Lower leg skin (tissue), 3 donors: Measurements from ENCODE around the gene MUS81.

ENCODE experiments used
- POLR2A ChIP-seq, 2 donors: fragments of 450-650 bp; IDR thresholded peaks; one replicate each; pipeline ENCODE4 v1.6.1; 2016 to 2017; ENCODE audit warnings: antibody characterized with exemption in 2 of 2, mild to moderate bottlenecking in 1 of 2, moderate library complexity in 1 of 2
- TF ChIP-seq, protein P1 (sequence below), 3 donors: fragments of 450-650 bp; IDR thresholded peaks; one replicate each; pipeline ENCODE4 v1.5.1; 2016; ENCODE audit warnings: antibody characterized with exemption in 3 of 3, mild to moderate bottlenecking in 3 of 3, moderate library complexity in 2 of 3

GRCh38 chr11:65883786-65884715 lies 23.8 kb downstream of the MUS81 start:
- TF ChIP-seq, protein P1, sequence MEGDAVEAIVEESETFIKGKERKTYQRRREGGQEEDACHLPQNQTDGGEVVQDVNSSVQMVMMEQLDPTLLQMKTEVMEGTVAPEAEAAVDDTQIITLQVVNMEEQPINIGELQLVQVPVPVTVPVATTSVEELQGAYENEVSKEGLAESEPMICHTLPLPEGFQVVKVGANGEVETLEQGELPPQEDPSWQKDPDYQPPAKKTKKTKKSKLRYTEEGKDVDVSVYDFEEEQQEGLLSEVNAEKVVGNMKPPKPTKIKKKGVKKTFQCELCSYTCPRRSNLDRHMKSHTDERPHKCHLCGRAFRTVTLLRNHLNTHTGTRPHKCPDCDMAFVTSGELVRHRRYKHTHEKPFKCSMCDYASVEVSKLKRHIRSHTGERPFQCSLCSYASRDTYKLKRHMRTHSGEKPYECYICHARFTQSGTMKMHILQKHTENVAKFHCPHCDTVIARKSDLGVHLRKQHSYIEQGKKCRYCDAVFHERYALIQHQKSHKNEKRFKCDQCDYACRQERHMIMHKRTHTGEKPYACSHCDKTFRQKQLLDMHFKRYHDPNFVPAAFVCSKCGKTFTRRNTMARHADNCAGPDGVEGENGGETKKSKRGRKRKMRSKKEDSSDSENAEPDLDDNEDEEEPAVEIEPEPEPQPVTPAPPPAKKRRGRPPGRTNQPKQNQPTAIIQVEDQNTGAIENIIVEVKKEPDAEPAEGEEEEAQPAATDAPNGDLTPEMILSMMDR (IDR thresholded peaks at IDR 0.05): no peak
- TF ChIP-seq POLR2A (IDR thresholded peaks at IDR 0.05): no peak
